ENCODE results near the gene C19orf44.
"Not testable (repeated sequence)": the region's sequence is repeated elsewhere in the genome, so short reads cannot be mapped to it uniquely, and the experiment has no call there.

The C19orf44 gene

DNA sequence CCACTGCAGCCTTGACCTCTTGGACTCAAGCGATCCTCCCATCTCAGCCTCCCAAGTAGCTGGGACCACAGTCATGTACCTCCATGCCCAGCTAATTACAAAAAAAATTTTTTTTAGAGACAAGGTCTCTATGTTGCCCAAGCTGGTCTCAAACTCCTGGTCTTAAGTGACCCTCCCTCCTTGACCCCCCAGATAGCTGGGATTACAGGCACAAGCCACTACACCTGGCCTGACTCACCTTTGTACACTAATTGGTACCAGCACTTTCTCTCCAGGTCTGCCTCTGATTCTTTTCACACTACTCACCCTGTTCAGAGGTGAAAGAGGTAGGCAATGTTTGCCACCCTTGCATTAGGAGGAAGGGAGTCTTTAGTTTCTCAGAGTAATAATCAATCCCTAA lies 18.9 kb upstream of the C19orf44 start:
- no peak overlapping the region for H3K4me3 ChIP-seq (ENCODE audit: low read depth, low read length)
- in situ Hi-C loops (cut with HindIII; ENCODE audit: low sequenced_read_pairs): no loop called here
- DNase-seq (ENCODE audit: low read depth, low spot score): no peak
- no peak for TF ChIP-seq CTCF (IDR thresholded peaks at IDR 0.05; ENCODE audit: low read depth, low read length)

GRCh38 chr19:16482745-16483144 lies 13.4 kb upstream of the C19orf44 start:
- no peak for DNase-seq (ENCODE audit: low read depth, low spot score)
- no peak for TF ChIP-seq CTCF (IDR thresholded peaks at IDR 0.05; ENCODE audit: low read depth, low read length)
- no peak overlapping the region for H3K4me3 ChIP-seq (ENCODE audit: low read depth, low read length)
- in situ Hi-C loops (cut with HindIII; ENCODE audit: low sequenced_read_pairs): no loop called here

- in situ Hi-C loops (cut with HindIII; ENCODE audit: low sequenced_read_pairs); DNase-seq (ENCODE audit: low read depth, low spot score); H3K4me3 ChIP-seq (ENCODE audit: low read depth, low read length): not testable (repeated sequence)
Measured at GRCh38 chr19:16486476-16486875, 9.7 kb upstream of the C19orf44 start.

DNA sequence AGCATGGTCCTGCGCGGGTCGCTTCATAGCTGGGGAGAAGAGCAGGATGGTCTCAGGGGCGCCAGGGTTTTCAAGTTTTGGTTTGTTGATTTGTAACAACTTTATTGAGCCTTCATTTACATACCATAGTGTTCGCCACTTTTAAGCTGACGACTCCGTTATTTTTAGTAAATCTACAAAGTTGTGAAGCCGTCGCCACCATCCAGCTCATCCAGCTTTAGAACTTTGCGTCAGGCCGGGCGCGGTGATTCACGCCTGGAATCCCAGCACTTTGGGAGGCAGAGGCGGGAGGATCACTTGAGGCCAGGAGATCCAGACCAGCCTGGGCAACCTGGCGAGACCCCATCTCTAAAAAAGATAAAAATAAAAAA lies 404 bp downstream of the C19orf44 start:
- TF ChIP-seq CTCF (IDR thresholded peaks at IDR 0.05; ENCODE audit: low read depth, low read length): no peak
- H3K4me3 ChIP-seq (ENCODE audit: low read depth, low read length): peak overlapping the region; percentile 91
- in situ Hi-C loops (cut with HindIII; ENCODE audit: low sequenced_read_pairs): no loop called here
- peak; percentile 48 for DNase-seq (ENCODE audit: low read depth, low spot score)

- no peak for DNase-seq (ENCODE audit: low read depth, low spot score)
- no peak for TF ChIP-seq CTCF (IDR thresholded peaks at IDR 0.05; ENCODE audit: low read depth, low read length)
- in situ Hi-C loops (cut with HindIII; ENCODE audit: low sequenced_read_pairs): no loop called here
- H3K4me3 ChIP-seq (ENCODE audit: low read depth, low read length): peak overlapping the region; percentile 91
Measured at GRCh38 chr19:16497042-16497441, 848 bp downstream of the C19orf44 start.

- TF ChIP-seq CTCF (IDR thresholded peaks at IDR 0.05; ENCODE audit: low read depth, low read length): no peak
- H3K4me3 ChIP-seq (ENCODE audit: low read depth, low read length): no peak overlapping the region
- no peak for DNase-seq (ENCODE audit: low read depth, low spot score)
- in situ Hi-C loops (cut with HindIII; ENCODE audit: low sequenced_read_pairs): no loop called here
Measured at GRCh38 chr19:16497837-16498236, 1.6 kb downstream of the C19orf44 start.

DNA sequence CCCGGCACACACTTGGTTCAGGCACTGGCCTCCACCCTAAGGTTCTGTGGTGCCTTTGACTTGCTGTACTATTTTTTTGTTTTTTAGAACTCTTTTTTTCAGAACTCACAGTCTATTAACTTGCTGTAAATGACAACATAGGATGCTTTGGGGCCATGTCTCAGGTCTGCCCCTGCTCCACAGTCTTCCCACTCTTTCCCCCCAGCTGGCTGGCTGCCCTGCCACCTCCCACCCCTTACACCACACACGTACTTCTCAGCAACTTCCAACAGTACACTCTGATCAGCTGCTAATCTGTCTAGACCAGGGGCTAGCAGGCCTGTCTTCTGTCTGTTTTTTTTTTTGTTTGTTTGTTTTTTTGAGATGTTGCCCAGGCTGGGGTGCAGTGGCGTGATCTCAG lies 8.1 kb downstream of the C19orf44 start:
- H3K4me3 ChIP-seq (ENCODE audit: low read depth, low read length): no peak overlapping the region
- no peak for TF ChIP-seq CTCF (IDR thresholded peaks at IDR 0.05; ENCODE audit: low read depth, low read length)
- in situ Hi-C loops (cut with HindIII; ENCODE audit: low sequenced_read_pairs): no loop called here

DNA sequence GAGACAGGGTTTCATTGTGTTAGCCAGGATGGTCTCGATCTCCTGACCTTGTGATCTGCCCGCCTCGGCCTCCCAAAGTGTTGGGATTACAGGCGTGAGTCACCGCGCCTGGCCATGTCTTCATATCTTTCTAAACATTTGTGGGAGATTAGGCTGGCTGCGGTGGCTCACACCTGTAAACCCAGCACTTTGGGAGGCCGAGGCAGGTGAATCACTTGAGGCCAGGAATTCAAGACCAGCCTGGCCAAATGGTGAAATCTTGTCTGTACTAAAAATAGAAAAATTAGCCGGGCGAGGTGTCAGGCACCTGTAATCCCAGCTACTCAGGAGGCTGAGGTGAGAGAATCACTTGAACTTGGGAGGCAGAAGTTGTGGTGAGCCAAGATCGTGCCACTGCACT lies 10.0 kb downstream of the C19orf44 start:
- in situ Hi-C loops (cut with HindIII; ENCODE audit: low sequenced_read_pairs); H3K4me3 ChIP-seq (ENCODE audit: low read depth, low read length); DNase-seq (ENCODE audit: low read depth, low spot score): not testable (repeated sequence)

More for the DNA sequence above, 8.1 kb downstream of the C19orf44 start:
- no peak for DNase-seq (ENCODE audit: low read depth, low spot score)

All from astrocyte of the spinal cord (primary cell).